Measurements from ENCODE around the gene NR3C1. TPM values are rescaled to one million over a fixed set of nuclear protein-coding genes. Genes with fewer than 3 reads are reported as not detected.

The NR3C1 gene
- total RNA-seq, 2 donors from 2014 or later, result 30.3 to 38.9 TPM

- Histone ChIP-seq H3K4me3 (no peak overlapping the region), H3K27me3 (no peaks in the 10 kb centered on the region), H3K27ac (peak overlapping the region in 1 of 2 donors; percentile 61), H3K4me1 (peaks cover 0 to 61% of the 10 kb centered on the region in 2 donors), H3K9me3 (no peaks in the 10 kb centered on the region), H3K36me3 (no peaks in the 10 kb centered on the region)
- no peak for TF ChIP-seq CTCF (IDR thresholded peaks at IDR 0.05)
- no peak for DNase-seq (ENCODE audit: low spot score)
Measured at GRCh38 chr5:143343042-143343441, 60.4 kb downstream of the NR3C1 start.

GRCh38 chr5:143342607-143343006 is 60.9 kb downstream of the NR3C1 start:
- no peaks in the 10 kb centered on the region for H3K36me3 ChIP-seq
- no peaks in the 10 kb centered on the region for H3K9me3 ChIP-seq
- no peaks in the 10 kb centered on the region for H3K27me3 ChIP-seq
- no peak overlapping the region for H3K4me3 ChIP-seq
- peak overlapping the region in 1 of 2 donors; percentile 61 for H3K27ac ChIP-seq
- peaks cover 0 to 56% of the 10 kb centered on the region in 2 donors for H3K4me1 ChIP-seq
- no peak for TF ChIP-seq CTCF (IDR thresholded peaks at IDR 0.05)
- DNase-seq (ENCODE audit: low spot score), result no peak

GRCh38 chr5:143341807-143342570 is 61.5 kb downstream of the NR3C1 start:
- peaks cover 0 to 52% of the 10 kb centered on the region in 2 donors for H3K4me1 ChIP-seq
- peak overlapping the region; percentile 43 to 61 for H3K27ac ChIP-seq
- H3K27me3 ChIP-seq, result no peaks in the 10 kb centered on the region
- TF ChIP-seq CTCF (IDR thresholded peaks at IDR 0.05), result no peak
- H3K4me3 ChIP-seq, result no peak overlapping the region
- DNase-seq (ENCODE audit: low spot score), result no peak
- H3K36me3 ChIP-seq, result no peaks in the 10 kb centered on the region
- H3K9me3 ChIP-seq, result no peaks in the 10 kb centered on the region

GRCh38 chr5:143340891-143341685 is 62.4 kb downstream of the NR3C1 start:
- Histone ChIP-seq H3K27me3 (no peaks in the 10 kb centered on the region), H3K36me3 (no peaks in the 10 kb centered on the region), H3K4me3 (no peak overlapping the region), H3K27ac (peak overlapping the region; percentile 43 to 61), H3K4me1 (peaks cover 0 to 56% of the 10 kb centered on the region in 2 donors), H3K9me3 (no peaks in the 10 kb centered on the region)
- DNase-seq (ENCODE audit: low spot score), result no peak
- no peak for TF ChIP-seq CTCF (IDR thresholded peaks at IDR 0.05)

DNA sequence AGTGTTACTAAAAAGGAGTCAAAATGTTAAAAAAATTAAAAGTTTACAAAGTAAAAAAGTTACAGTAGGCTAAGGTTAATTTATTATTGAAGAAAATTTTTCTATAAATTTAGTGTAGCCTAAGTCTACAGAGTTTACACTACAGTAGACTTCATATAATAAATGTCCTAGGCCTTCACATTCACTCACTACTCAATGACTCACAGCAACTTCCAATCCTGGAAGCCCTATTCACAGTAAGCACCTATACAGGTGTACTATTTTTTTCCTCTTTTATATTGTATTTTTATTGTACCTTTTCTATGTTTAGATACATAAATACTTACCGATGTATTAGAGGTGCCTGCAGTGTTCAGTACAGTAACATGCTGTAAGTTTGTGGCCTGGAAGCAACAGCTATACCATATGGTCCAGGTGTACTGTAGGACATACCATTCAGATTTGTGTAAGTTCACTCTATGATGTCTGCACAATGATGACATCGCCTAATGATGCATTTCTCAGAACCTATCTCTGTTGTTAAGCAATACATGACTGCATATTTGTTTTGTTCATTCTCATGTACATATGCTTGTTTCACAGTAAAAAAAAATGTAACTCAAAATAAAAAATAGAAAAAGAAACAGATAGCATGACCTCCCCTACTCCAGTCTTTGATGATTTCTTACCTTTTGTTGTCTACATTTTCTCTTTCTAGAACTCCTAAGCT is 64.7 kb downstream of the NR3C1 start:
- Histone ChIP-seq H3K9me3 (no peaks in the 10 kb centered on the region), H3K27ac (no peak overlapping the region), H3K4me3 (no peak overlapping the region), H3K36me3 (no peaks in the 10 kb centered on the region), H3K27me3 (no peaks in the 10 kb centered on the region), H3K4me1 (peaks cover 0 to 62% of the 10 kb centered on the region in 2 donors)
- DNase-seq (ENCODE audit: low spot score), result no peak
- TF ChIP-seq CTCF (IDR thresholded peaks at IDR 0.05), result no peak
